HG03460 (cell line): Measurements from ENCODE around the gene COBL.

Source experiments
- ATAC-seq: cut with Tn5 transposase; IDR thresholded peaks from one replicate; pipeline ENCODE4 v1.9.1; 2021; ENCODE audit not compliant: unreplicated experiment

COBL gene

GRCh38 chr7:51126813-51127617 is 189.6 kb downstream of the COBL start:
- no peak for ATAC-seq

GRCh38 chr7:51126324-51126723 is 190.3 kb downstream of the COBL start:
- no peak for ATAC-seq

- ATAC-seq: no peak
These were observed 192.3 kb downstream of the COBL start for GRCh38 chr7:51124321-51124720.

GRCh38 chr7:51123322-51124019 is 193.1 kb downstream of the COBL start:
- ATAC-seq: no peak

- ATAC-seq: no peak
These were observed 194.6 kb downstream of the COBL start for GRCh38 chr7:51121931-51122425.

- ATAC-seq: no peak
These were observed 195.4 kb downstream of the COBL start for GRCh38 chr7:51121036-51121790.

- ATAC-seq: no peak
These were observed 198.0 kb downstream of the COBL start for GRCh38 chr7:51118628-51119027.

- no peak for ATAC-seq
These were observed 202.1 kb downstream of the COBL start for GRCh38 chr7:51114501-51114900.

GRCh38 chr7:51113962-51114361 is 202.6 kb downstream of the COBL start:
- ATAC-seq: no peak

GRCh38 chr7:51113560-51113959 is 203.0 kb downstream of the COBL start:
- ATAC-seq: no peak

- no peak for ATAC-seq
These were observed 205.2 kb downstream of the COBL start for GRCh38 chr7:51111241-51111940.

- ATAC-seq: no peak
These were observed 208.5 kb downstream of the COBL start for GRCh38 chr7:51108134-51108533.

- no peak for ATAC-seq
These were observed 212.3 kb downstream of the COBL start for GRCh38 chr7:51104278-51104677.

- ATAC-seq: no peak
These were observed 212.9 kb downstream of the COBL start for GRCh38 chr7:51103718-51104117.

GRCh38 chr7:51102828-51103227 is 213.8 kb downstream of the COBL start:
- ATAC-seq: no peak

GRCh38 chr7:51101111-51101757 is 215.4 kb downstream of the COBL start:
- no peak for ATAC-seq

GRCh38 chr7:51090411-51090810 is 226.2 kb downstream of the COBL start:
- no peak for ATAC-seq

- ATAC-seq: no peak
These were observed 231.4 kb downstream of the COBL start for GRCh38 chr7:51085034-51085692.

- no peak for ATAC-seq
These were observed 232.5 kb downstream of the COBL start for GRCh38 chr7:51084121-51084520.
